ENCODE measurements around the gene MAGEA9B. TPM values are rescaled to one million over a fixed set of nuclear protein-coding genes. Genes with fewer than 3 reads are reported as not detected.
"Not testable (repeated sequence)": the region's sequence is repeated elsewhere in the genome, so short reads cannot be mapped to it uniquely, and the experiment has no call there.

Gene MAGEA9B
- total RNA-seq, 1 donor from 2014 or later, result not detected

DNA sequence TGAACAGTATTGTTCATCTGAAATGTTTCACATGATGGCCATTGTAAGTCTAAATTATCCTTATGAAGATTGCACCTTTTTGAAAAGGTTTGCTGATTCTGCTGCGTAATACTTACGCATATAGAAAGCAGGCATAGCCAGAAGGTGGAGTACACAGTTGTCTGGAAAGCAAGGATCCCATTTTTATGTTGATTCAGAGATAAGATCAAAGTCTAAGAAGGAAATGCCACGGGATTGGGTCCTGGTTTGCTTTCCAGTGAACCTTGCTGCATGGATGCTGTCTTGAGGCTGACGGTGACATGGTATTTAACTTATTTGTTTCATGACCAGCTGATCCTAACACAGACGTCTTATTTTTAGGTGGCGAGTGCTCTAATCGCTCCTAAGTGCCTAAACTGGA, 15.5 kb downstream of the MAGEA9B start:
- DNase-seq (ENCODE audit: low read depth in 2 of 2), result no peak

DNA sequence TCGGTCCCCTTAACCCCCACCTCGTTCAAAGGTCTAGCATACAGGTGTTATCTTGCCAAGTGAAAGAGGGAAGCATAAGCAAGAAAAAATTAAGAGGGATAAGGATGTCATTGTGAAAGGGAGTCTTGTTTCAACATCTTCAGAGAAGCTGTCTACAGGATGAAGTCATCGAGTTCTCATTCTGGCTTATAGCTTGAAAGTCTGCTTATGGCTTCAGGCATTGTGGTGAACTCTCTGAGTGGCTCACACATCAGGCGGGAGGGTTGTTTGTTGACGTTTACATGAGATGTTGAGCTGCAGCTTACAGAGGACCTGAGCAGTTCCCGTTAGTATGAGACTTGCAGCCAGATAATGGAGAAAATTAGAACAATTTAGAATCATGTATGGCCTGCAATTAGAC, 16.6 kb downstream of the MAGEA9B start:
- DNase-seq (ENCODE audit: low read depth in 2 of 2), result no peak

GRCh38 chrX:149569770-149570169, 17.5 kb downstream of the MAGEA9B start:
- no peak for DNase-seq (ENCODE audit: low read depth in 2 of 2)

DNA sequence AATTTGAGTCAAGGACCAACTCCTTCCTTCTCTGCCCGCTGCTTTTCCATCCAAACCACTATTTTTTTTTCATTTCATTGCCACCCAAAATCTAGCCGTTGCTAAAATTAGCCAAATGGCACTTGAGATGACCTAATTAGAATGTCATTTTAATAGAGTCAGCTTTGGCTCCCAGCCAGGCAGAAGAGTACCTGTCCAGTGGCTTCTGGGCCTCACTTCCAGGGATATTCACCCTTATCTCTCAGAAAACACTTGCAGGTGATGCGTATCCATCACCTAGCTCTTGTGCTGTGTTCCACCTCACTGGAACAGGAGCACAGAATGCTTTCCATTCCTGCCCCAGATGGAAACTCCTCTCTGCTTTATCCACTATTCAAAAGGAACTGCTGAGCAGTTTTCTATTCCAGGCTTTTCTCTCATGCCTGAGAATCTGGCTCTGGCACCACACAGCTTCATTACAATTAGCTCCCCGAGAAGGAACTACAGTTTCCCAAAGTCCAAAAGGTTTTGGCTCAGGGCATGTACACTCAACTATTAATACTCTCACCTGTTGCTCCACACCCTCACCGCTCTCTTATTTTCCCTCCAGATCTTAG, 18.5 kb downstream of the MAGEA9B start:
- DNase-seq (ENCODE audit: low read depth in 2 of 2), result no peak

DNA sequence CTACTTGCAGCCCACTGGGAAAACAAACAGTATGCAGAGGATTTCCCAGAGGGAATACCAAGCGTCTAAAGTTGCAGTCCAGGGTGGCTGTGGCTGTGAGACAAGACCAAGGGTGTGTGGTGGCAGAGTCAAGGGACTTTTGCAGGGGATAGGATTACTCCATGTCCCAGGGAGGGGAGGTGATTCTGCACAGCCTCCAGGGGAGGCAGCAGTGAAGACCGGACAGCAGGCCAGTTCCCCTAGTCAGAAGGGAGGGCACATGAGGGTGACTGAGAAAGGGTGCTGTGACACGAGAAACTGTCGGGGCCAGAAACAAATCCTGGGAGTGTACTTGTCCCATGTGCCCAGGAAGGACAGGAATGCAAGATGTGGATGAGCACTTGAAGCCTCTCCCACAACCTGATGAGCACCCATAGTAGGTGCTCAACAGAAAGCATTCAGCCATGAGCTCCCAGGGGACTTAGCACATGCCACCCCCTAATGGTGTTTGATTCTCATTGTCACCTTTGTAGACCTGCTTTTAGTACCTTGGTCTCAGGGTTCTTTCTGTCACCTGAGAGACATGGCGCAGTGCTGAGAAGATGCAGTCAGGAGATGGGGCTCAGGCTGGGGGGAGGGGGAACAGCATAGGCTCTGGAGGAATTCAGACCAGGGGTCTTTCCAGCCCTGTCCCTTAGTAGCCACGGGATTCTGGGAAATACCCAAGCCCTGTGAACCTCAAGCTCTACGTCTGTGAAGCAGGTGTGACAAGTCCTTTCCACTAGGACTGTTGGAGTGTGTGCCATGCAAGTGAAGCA, 19.4 kb downstream of the MAGEA9B start:
- no peak for DNase-seq (ENCODE audit: low read depth in 2 of 2)

DNA sequence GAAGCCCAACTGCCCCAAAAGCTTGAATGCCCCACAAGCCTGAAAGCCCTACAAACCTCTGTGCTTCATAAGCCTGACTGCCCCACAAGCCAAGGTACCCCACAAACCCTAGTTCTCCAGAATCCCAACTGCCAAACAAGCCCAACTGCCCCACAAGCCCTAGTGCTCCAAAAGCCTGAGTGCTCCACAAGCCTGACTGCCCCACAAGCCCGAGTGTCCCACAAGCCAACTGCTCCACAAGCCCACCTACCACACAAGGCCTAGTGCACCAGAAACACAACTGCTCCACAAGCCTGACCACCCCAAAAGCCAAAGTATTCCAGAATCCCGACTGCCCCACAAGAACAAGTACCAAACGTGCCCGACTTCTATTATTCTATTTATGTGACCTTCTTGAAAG, 23.9 kb downstream of the MAGEA9B start:
- DNase-seq (ENCODE audit: low read depth in 2 of 2), result no peak

- DNase-seq (ENCODE audit: low read depth in 2 of 2), result not testable (repeated sequence)
Measured at GRCh38 chrX:149555251-149555650, 32.0 kb downstream of the MAGEA9B start.

- DNase-seq (ENCODE audit: low read depth in 2 of 2), result not testable (repeated sequence)
Measured at GRCh38 chrX:149551939-149552248, 35.4 kb downstream of the MAGEA9B start.

DNA sequence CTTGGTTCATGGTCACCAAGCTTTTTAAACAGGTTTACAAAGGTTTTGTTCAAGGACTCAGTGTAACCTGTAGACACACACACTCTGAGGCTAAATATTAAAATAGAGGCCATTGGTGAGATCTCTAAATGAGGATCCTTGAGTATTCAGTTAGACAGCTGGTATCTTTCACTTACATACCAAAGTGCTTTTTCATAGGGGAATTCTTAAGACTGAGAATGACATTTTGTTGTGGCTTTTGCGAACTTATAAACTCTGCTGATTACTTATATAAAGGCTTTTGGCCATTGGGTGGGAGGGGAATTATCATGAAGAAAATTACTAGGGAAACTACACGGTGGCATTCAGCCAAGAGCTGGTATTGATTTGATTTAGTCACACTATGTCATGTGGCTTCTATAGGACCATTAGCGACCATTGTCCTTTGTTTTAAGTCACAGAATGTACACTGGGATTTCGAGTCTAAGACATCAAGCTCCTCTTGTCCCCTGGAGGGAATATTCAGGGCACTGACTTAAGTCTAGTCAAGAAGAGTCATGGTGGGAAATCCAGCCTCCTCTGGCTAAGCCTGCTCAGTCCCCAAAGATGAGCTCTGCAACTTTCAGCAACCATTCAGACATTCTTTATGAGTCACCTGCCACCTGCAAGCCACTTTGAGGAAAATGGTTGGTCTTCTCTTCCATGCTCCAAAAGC, 35.9 kb downstream of the MAGEA9B start:
- not testable (repeated sequence) for DNase-seq (ENCODE audit: low read depth in 2 of 2)

DNA sequence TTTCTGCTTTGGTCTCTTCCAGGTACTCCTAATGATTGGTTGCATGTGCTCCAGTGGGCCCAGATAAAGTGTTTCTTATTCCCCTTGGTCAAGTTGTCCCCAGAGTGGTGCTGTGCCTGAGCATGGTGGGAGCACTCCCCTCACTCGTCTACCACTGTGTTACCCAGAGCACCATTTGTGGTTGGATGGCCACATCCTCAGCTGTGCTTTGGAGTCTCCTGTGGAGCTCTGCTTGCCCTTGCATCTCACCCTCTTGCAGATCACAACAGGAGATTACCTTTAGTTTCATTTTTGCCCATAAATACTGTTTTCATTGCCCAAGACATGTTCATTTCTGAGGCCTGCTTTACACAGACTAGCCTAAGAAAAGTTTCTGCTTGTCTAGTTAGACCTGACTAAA, 36.8 kb downstream of the MAGEA9B start:
- DNase-seq (ENCODE audit: low read depth in 2 of 2), result not testable (repeated sequence)

DNA sequence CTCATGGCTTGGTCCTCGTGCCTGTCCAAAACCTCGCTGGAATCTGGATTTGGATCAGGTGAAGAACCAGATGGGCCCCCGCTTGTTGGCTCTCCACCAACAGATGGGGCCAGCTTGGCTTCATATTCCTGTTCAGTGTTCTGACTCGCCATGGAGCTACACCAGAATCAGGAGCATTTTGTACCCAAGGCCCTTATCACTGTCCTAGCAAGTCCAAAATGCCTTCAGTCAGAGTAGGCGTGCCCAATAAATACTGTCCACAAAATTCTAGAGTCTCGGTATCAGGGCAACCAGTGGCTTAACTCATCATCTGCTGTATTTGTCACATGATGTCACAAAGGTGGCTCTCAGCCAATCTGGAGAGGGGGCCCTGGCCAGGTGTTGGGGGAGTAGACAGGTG, 37.6 kb downstream of the MAGEA9B start, which contains the start of gene HSFX3:
Gene HSFX3 (minus strand): TSS at position 224 of the 400 bp plus-strand sequence. CDS start 72 bp downstream, at position 152.
- not testable (repeated sequence) for DNase-seq (ENCODE audit: low read depth in 2 of 2)

GRCh38 chrX:149547782-149548181, 39.5 kb downstream of the MAGEA9B start:
- DNase-seq (ENCODE audit: low read depth in 2 of 2), result not testable (repeated sequence)

GRCh38 chrX:149546962-149547361, 40.3 kb downstream of the MAGEA9B start:
- not testable (repeated sequence) for DNase-seq (ENCODE audit: low read depth in 2 of 2)

GRCh38 chrX:149545545-149546543, 41.4 kb downstream of the MAGEA9B start:
- DNase-seq (ENCODE audit: low read depth in 2 of 2), result peak; percentile 21 to 30

DNA sequence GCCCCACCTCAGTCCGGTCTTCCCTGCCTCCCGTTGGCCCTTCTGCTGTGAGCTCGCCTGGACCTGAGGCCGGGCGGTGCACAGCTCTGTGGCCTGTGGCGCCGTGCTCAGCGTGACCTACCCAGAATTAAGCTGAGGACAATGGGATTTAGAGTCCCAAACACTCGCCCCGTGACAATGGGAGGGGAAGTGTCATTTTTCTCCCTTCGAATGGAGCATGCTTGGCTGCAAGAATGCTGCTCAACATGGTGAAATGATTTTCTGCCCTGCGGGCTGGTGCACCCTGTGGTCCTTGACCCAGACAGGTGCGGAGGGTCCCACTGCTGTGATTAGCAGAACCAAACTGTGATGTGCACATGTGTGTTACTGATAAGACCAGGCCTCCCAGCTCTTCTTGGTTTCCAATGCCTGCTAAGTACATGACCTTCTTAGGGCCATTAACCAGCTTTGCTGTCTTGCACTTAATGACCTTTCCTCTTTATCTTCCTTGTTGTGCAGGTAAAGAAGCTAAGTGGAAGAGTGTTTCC, 45.7 kb downstream of the MAGEA9B start:
- DNase-seq (ENCODE audit: low read depth in 2 of 2), result peak in 1 of 2 donors; percentile 16

DNA sequence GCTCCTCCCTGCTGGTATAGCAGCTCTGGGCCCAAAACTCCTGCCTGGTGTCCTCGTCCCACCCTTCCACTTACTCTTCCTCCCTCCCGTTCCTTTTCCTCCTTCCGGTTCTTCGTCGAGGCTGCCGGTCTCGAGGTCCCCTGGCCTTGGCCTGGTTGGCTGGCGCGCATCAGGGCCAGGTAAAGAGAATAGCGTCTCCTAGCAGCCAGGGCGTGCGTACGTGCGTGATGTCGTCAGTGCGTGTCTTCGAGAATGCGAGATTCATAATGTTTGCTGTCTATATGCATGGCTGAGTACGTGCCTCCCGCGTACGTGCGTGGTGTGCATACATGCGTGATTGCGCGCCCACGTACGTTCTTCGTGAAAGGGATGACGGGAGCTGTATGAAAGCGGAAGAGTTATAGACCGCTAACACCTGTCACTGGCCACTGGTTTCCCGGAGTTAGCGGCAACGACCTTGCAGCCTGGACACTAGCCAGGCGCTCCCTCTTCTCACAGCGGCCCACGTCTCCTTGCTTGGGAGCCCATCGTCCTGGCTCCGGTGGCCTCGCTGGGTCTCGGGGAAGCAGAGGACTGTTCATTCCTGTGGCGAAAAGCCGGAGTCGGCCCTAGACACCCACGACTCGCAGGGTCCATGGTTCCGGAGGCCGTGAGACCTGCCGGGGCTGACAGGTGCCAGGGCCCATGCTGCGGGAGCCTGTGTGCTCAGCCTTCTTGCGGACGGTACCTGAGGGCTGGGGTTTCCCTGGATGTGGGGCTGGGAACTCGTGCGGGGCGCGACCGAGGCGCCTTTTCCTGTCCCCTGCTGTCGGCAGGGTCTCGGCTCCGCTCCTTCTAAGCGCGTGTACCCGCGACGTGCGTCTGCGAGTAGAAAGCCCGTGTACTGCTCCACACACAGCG, 46.4 kb downstream of the MAGEA9B start, which contains the start of gene EOLA1:
Gene EOLA1 (plus strand): TSS at position 392 of the 900 bp plus-strand sequence. CDS start 4,619 bp downstream, outside the sequence.
- DNase-seq (ENCODE audit: low read depth in 2 of 2), result peak; percentile 96

DNA sequence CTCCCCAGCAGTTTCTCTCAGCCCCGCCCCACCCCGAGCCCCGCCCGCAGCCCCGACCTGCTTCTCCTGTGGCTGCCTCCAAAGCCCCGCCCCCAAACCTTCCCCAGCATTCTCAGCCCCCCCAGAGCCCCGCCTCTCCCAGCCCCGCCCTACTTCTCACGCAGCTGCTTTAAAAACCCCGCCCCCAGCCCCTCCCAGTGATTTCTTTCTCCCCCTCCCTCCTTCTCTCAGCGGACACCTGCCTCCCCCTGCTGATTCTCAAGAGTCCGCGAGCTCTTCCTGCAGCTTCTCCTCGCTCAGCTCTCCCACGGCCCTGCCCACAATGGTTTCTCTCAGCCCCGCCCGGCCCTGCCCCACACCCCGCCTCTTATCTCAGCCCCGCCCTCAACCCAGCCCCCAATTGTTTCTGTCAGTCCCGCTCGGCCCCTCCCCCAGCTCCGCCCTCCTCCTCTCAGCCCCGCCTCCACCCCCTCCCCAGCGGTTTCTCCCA, 47.1 kb downstream of the MAGEA9B start:
- peak; percentile 90 to 93 for DNase-seq (ENCODE audit: low read depth in 2 of 2)

GRCh38 chrX:149539283-149540130, 47.8 kb downstream of the MAGEA9B start:
- DNase-seq (ENCODE audit: low read depth in 2 of 2), result peak; percentile 92 to 94

DNA sequence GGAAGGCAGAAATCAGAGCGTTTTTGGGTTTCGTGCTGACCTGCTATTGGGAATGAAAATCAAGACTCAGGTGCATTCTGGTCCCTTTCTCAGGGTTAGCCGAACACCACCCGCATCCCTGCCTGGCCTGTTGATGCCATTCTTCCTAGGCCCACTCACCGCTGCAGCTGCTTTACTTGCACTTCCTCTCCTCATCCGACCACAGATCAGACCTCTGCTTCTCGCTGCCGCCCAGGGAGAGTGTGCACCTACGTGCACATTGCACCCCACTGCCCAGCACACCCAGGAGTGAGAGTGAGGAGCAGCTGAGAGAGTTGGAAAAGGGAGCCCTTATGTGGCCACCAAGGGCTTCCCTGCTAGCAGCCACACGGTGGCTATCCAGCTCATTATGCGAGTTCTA, 49.8 kb downstream of the MAGEA9B start:
- not testable (repeated sequence) for DNase-seq (ENCODE audit: low read depth in 2 of 2)

All from lung microvascular endothelial cell (primary cell).